22Rv1 (cell line): ENCODE measurements around the gene NFATC3.

Experiments used
- ZFX ChIP-seq: fragments of 450-650 bp; IDR thresholded peaks from 2 replicates; pipeline ENCODE4 v1.6.1; 2017; ENCODE audit warnings: antibody characterized with exemption, borderline replicate concordance
- TF ChIP-seq, protein P1 (sequence below): fragments of 450-650 bp; IDR thresholded peaks from 2 replicates; pipeline ENCODE4 v1.5.1; 2017; ENCODE audit warnings: mild to moderate bottlenecking

GRCh38 chr16:68206245-68206644, 121.1 kb downstream of the NFATC3 start:
- TF ChIP-seq, protein P1, sequence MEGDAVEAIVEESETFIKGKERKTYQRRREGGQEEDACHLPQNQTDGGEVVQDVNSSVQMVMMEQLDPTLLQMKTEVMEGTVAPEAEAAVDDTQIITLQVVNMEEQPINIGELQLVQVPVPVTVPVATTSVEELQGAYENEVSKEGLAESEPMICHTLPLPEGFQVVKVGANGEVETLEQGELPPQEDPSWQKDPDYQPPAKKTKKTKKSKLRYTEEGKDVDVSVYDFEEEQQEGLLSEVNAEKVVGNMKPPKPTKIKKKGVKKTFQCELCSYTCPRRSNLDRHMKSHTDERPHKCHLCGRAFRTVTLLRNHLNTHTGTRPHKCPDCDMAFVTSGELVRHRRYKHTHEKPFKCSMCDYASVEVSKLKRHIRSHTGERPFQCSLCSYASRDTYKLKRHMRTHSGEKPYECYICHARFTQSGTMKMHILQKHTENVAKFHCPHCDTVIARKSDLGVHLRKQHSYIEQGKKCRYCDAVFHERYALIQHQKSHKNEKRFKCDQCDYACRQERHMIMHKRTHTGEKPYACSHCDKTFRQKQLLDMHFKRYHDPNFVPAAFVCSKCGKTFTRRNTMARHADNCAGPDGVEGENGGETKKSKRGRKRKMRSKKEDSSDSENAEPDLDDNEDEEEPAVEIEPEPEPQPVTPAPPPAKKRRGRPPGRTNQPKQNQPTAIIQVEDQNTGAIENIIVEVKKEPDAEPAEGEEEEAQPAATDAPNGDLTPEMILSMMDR = no peak
- no peak for TF ChIP-seq ZFX
